Neural progenitor cell (in vitro differentiated cells): ENCODE data around the gene TLR10. TPM values are rescaled to one million over a fixed set of nuclear protein-coding genes. Genes with fewer than 3 reads are reported as not detected.

ENCODE experiments used
- DNase-seq: peaks from one replicate; pipeline ENCODE4 v3.0.0-alpha.2; 2016; ENCODE audit warnings: low spot score
- H2AFZ ChIP-seq: fragments of 200-600 bp; sonication (generic); replicated peaks from 2 replicates; pipeline ENCODE4 v1.6.1; 2016; ENCODE audit warnings: antibody characterized with exemption
- H3F3A ChIP-seq: fragments of 200-600 bp; sonication (generic); 2 replicates; pipeline ENCODE4 v1.6.1; 2016; ENCODE audit warnings: antibody characterized with exemption, low read depth
- H3K27ac ChIP-seq: fragments of 200-600 bp; sonication (generic); 2 replicates; pipeline ENCODE4 v1.5.1; 2016; ENCODE audit warnings: mild to moderate bottlenecking
- H3K27me3 ChIP-seq: fragments of 200-600 bp; sonication (generic); 2 replicates; pipeline ENCODE4 v1.6.1; 2016; ENCODE audit warnings: mild to moderate bottlenecking, moderate library complexity
- H3K36me3 ChIP-seq: fragments of 200-600 bp; sonication (generic); 2 replicates; pipeline ENCODE4 v1.5.1; 2016
- H3K4me1 ChIP-seq: fragments of 200-600 bp; sonication (generic); 2 replicates; pipeline ENCODE4 v1.6.1; 2016; ENCODE audit warnings: mixed run types
- H3K4me2 ChIP-seq: fragments of 200-600 bp; sonication (generic); 2 replicates; pipeline ENCODE4 v1.6.1; 2016
- H3K4me3 ChIP-seq: fragments of 200-600 bp; sonication (generic); 2 replicates; pipeline ENCODE4 v1.5.1; 2016
- H3K79me2 ChIP-seq: fragments of 200-600 bp; sonication (generic); 2 replicates; pipeline ENCODE4 v1.6.1; 2016; ENCODE audit warnings: low read depth
- H3K9ac ChIP-seq: fragments of 200-600 bp; sonication (generic); 2 replicates; pipeline ENCODE4 v1.6.1; 2016
- H3K9me3 ChIP-seq: fragments of 200-600 bp; sonication (generic); 2 replicates; pipeline ENCODE4 v1.5.1; 2016; ENCODE audit warnings: low read depth
- H4K20me1 ChIP-seq: fragments of 200-600 bp; sonication (generic); 2 replicates; pipeline ENCODE4 v1.6.1; 2016; ENCODE audit warnings: low read depth
- H3K27ac Mint-ChIP-seq: 3 replicates; pipeline ENCODE4 v1.8.0; 2021; ENCODE audit warnings: mixed read lengths
- H3K27me3 Mint-ChIP-seq: 2 replicates; pipeline ENCODE4 v1.8.0; 2022; ENCODE audit warnings: low read depth, mild to moderate bottlenecking, inconsistent platforms, moderate library complexity, mixed read lengths; ENCODE audit not compliant: insufficient read depth
- H3K36me3 Mint-ChIP-seq: 3 replicates; pipeline ENCODE4 v1.8.0; 2021; ENCODE audit warnings: mixed read lengths
- H3K4me1 Mint-ChIP-seq: 3 replicates; pipeline ENCODE4 v1.8.0; 2021; ENCODE audit warnings: mixed read lengths
- H3K4me3 Mint-ChIP-seq: 3 replicates; pipeline ENCODE4 v1.8.0; 2021; ENCODE audit warnings: mild to moderate bottlenecking, moderate library complexity, mixed read lengths
- H3K9me3 Mint-ChIP-seq: 3 replicates; pipeline ENCODE4 v1.8.0; 2020; ENCODE audit warnings: mixed read lengths
- EZH2 ChIP-seq: fragments of 200-600 bp; sonication (generic); IDR thresholded peaks from 2 replicates; pipeline ENCODE4 v1.6.1; 2017; ENCODE audit warnings: antibody characterized with exemption, mild to moderate bottlenecking, moderate library complexity
- EZH2phosphoT487 ChIP-seq: fragments of 200-600 bp; sonication (generic); IDR thresholded peaks from 2 replicates; pipeline ENCODE4 v1.6.1; 2017; ENCODE audit warnings: antibody characterized with exemption
- total RNA-seq: library from RNA; depleted of rRNA; stranded (reverse); fragments of >200 nt; gene quantifications from 2 replicates; pipeline ENCODE4 v1.2.3, GENCODE V29; 2015; ENCODE audit warnings: low replicate concordance
- TF ChIP-seq, protein P1 (sequence below): fragments of 200-600 bp; sonication (generic); IDR thresholded peaks from 2 replicates; pipeline ENCODE4 v1.5.1; 2017; ENCODE audit warnings: antibody characterized with exemption, mild to moderate bottlenecking

TLR10 gene
- total RNA-seq, 1 donor from 2014 or later: not detected

DNA sequence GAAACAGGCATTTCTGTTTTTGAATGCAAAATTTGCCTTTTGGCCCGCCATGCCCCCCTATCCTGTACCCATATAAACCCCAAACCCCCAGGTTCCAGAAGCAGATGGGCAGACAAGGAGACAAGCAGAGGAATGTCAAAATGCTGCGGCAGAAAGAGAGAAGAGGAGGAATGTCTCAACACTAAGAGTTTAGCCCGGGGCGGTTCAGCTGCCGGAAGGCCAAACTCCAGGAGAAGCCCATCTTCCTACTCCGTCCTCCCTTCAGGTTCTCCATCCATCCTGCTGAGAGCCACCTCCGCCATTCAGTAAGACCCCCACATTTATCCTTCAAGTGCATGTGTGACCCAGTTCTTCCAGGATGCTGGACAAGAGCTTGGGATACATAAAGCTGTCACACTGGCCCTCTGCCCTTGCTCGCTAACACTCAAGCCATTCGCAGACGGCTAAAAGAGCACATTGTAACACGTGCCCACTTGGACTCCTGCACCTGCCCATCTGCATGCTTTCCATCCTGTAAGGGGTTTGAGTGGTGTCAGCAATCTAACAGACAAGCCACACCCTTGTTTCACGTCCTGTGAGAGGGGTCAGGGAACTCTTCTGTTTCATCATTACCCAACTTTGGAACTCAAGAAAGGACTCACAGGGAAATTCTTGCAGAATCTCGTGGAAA is 31.3 kb downstream of the TLR10 start:
- H3K4me2 ChIP-seq: no peak overlapping the region
- H3K27me3 Mint-ChIP-seq: peaks cover 2% of the 10 kb centered on the region

DNA sequence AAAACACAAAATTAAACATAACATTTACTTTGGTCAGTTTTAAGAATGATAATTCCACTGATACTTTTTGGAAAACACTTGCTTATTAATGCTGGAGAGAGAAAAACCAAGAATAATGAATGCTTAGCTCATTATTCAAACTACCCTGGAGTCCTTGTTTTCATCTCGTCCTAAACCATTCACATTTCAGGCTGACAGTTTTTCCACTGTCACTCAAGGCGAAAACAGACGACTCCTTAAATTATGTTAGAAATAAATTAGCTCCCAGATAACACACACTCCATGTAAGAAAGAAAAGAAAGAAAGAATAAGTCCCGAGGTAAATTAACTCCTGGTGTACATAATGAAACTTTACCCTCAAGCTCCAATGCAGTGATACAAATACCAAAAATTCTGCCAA is 33.5 kb downstream of the TLR10 start:
- no peak overlapping the region for H3K4me3 ChIP-seq
- Mint-ChIP-seq H3K4me1 (peaks cover 20% of the 10 kb centered on the region), H3K4me3 (no peak overlapping the region), H3K27me3 (peaks cover 2% of the 10 kb centered on the region), H3K27ac (no peak overlapping the region), H3K9me3 (peaks cover 16% of the 10 kb centered on the region), H3K36me3 (peaks cover 6% of the 10 kb centered on the region)
- peaks cover 7% of the 10 kb centered on the region for H3K4me1 ChIP-seq
- no peak overlapping the region for H3K4me2 ChIP-seq
- peaks cover 5% of the 10 kb centered on the region for H3F3A ChIP-seq
- no peaks in the 10 kb centered on the region for H3K79me2 ChIP-seq
- no peaks in the 10 kb centered on the region for H3K27me3 ChIP-seq
- H3K9me3 ChIP-seq: no peaks in the 10 kb centered on the region
- no peaks in the 10 kb centered on the region for H4K20me1 ChIP-seq
- no peak overlapping the region for H2AFZ ChIP-seq
- no peak overlapping the region for H3K27ac ChIP-seq
- TF ChIP-seq EZH2 (no peak), EZH2phosphoT487 (no peak)
- TF ChIP-seq, protein P1, sequence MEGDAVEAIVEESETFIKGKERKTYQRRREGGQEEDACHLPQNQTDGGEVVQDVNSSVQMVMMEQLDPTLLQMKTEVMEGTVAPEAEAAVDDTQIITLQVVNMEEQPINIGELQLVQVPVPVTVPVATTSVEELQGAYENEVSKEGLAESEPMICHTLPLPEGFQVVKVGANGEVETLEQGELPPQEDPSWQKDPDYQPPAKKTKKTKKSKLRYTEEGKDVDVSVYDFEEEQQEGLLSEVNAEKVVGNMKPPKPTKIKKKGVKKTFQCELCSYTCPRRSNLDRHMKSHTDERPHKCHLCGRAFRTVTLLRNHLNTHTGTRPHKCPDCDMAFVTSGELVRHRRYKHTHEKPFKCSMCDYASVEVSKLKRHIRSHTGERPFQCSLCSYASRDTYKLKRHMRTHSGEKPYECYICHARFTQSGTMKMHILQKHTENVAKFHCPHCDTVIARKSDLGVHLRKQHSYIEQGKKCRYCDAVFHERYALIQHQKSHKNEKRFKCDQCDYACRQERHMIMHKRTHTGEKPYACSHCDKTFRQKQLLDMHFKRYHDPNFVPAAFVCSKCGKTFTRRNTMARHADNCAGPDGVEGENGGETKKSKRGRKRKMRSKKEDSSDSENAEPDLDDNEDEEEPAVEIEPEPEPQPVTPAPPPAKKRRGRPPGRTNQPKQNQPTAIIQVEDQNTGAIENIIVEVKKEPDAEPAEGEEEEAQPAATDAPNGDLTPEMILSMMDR: no peak
- H3K36me3 ChIP-seq: no peaks in the 10 kb centered on the region
- DNase-seq: no peak
- H3K9ac ChIP-seq: no peak overlapping the region

More for the DNA sequence above, 31.3 kb downstream of the TLR10 start:
- no peak overlapping the region for H3K4me3 ChIP-seq
- Mint-ChIP-seq H3K4me1 (peaks cover 20% of the 10 kb centered on the region), H3K9me3 (peaks cover 16% of the 10 kb centered on the region), H3K27ac (no peak overlapping the region), H3K36me3 (peaks cover 6% of the 10 kb centered on the region), H3K4me3 (no peak overlapping the region)
- no peaks in the 10 kb centered on the region for H3K27me3 ChIP-seq
- no peak for DNase-seq
- H2AFZ ChIP-seq: no peak overlapping the region
- H3F3A ChIP-seq: peaks cover 5% of the 10 kb centered on the region
- peaks cover 7% of the 10 kb centered on the region for H3K4me1 ChIP-seq
- H3K79me2 ChIP-seq: no peaks in the 10 kb centered on the region
- TF ChIP-seq EZH2phosphoT487 (no peak), EZH2 (no peak)
- TF ChIP-seq, protein P1: no peak
- no peaks in the 10 kb centered on the region for H4K20me1 ChIP-seq
- no peak overlapping the region for H3K9ac ChIP-seq
- H3K36me3 ChIP-seq: no peaks in the 10 kb centered on the region
- no peak overlapping the region for H3K27ac ChIP-seq
- no peaks in the 10 kb centered on the region for H3K9me3 ChIP-seq

DNA sequence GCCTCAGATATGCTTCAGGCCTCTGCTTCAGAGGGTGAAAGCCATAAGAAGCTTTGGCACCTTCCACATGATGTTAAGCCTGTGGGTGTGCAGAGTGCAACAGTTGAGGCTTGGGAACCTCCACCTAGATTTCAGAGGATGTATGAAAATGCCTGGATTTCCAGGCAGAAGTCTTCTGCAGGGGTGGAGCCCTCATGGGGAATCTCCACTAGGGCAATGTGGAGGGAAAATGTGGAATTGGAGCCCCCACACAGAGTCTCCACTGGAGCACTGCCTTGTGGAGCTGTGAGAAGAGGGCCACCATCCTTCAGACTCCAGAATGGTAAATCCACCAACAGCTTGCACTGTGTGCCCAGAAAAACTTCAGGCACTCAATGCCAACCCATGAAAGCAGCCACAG is 35.2 kb downstream of the TLR10 start:
- Histone ChIP-seq H3K27me3 (no peaks in the 10 kb centered on the region), H3K9ac (no peak overlapping the region), H3K4me3 (no peak overlapping the region), H2AFZ (no peak overlapping the region), H3K79me2 (no peaks in the 10 kb centered on the region), H3F3A (no peaks in the 10 kb centered on the region), H3K36me3 (no peaks in the 10 kb centered on the region), H4K20me1 (no peaks in the 10 kb centered on the region), H3K9me3 (no peaks in the 10 kb centered on the region), H3K4me2 (no peak overlapping the region), H3K27ac (no peak overlapping the region), H3K4me1 (peaks cover 4% of the 10 kb centered on the region)
- TF ChIP-seq, protein P1: no peak
- TF ChIP-seq EZH2 (no peak), EZH2phosphoT487 (no peak)
- no peak overlapping the region for H3K27ac Mint-ChIP-seq
- peaks cover 23% of the 10 kb centered on the region for H3K4me1 Mint-ChIP-seq
- no peak for DNase-seq
- peaks cover 16% of the 10 kb centered on the region for H3K9me3 Mint-ChIP-seq
- H3K36me3 Mint-ChIP-seq: peaks cover 6% of the 10 kb centered on the region
- H3K4me3 Mint-ChIP-seq: no peak overlapping the region
- peaks cover 2% of the 10 kb centered on the region for H3K27me3 Mint-ChIP-seq
